ENCODE results near the gene TBX1. TPM values are rescaled to one million over a fixed set of nuclear protein-coding genes. Genes with fewer than 3 reads are reported as not detected.

The TBX1 gene
- total RNA-seq, 1 experiment from 2014 or later: 3.9 TPM

GRCh38 chr22:19774628-19775027 is 14.1 kb downstream of the TBX1 start:
- Histone ChIP-seq H3K4me2 (ENCODE audit: low read length) (no peak overlapping the region), H3K9ac (ENCODE audit: low read length) (no peak overlapping the region), H3K4me3 (replicated peaks in 1 of 2; ENCODE audit: low read depth in 1 of 2, low read length in 2 of 2) (no peak overlapping the region), H3K9me3 (ENCODE audit: control insufficient read depth in 1 of 2, insufficient read depth in 1 of 2, low read depth in 1 of 2, low read length in 2 of 2) (no peaks in the 10 kb centered on the region), H3K9me2 (ENCODE audit: insufficient read depth) (no peaks in the 10 kb centered on the region), H3K4me1 (ENCODE audit: control insufficient read depth in 1 of 2, insufficient read depth in 2 of 2, low read length in 2 of 2) (0 out of 4 replicates have a peak, but pooled peaks cover 0 to 5% of the 10 kb centered on the region in 2 experiments), H4K20me1 (ENCODE audit: insufficient read depth) (no peaks in the 10 kb centered on the region), H3K27me3 (ENCODE audit: insufficient read depth, low read length) (no peaks in the 10 kb centered on the region), H3K79me2 (ENCODE audit: insufficient read depth, low read length) (peaks cover 5% of the 10 kb centered on the region; the same call in 1 of the 2 replicates), H2AFZ (ENCODE audit: low read depth, low read length, poor library complexity, severe bottlenecking) (no peak overlapping the region), H3K36me3 (ENCODE audit: control insufficient read depth in 1 of 2, insufficient read depth in 2 of 2, low read length in 2 of 2) (no peaks in the 10 kb centered on the region), H3K27ac (ENCODE audit: low read depth, low read length) (no peak overlapping the region)
- intact Hi-C loops (cut with micrococcal nuclease): no loop called here
- no peak for TF ChIP-seq EZH2 (IDR thresholded peaks at IDR 0.05)
- TF ChIP-seq SIN3A (IDR thresholded peaks at IDR 0.05; ENCODE audit: low read depth): no peak
- no peak for TF ChIP-seq EZH2phosphoT487 (IDR thresholded peaks at IDR 0.05; ENCODE audit: borderline replicate concordance)
- no peak for TF ChIP-seq POLR2A (IDR thresholded peaks at IDR 0.05; ENCODE audit: borderline replicate concordance, extremely low read depth, insufficient read depth, insufficient read length)
- TF ChIP-seq TCF7L2 (IDR thresholded peaks at IDR 0.05; ENCODE audit: borderline replicate concordance, extremely low read depth, insufficient read depth, insufficient read length): no peak
- TF ChIP-seq FOSL1 (IDR thresholded peaks at IDR 0.05; ENCODE audit: low read depth): no peak
- no peak for TF ChIP-seq ZNF274 (IDR thresholded peaks at IDR 0.05; ENCODE audit: low read depth, low read length)
- no peak for TF ChIP-seq YY1 (IDR thresholded peaks at IDR 0.05; ENCODE audit: extremely low read depth, insufficient replicate concordance, low read depth, low read length)
- BruUV-seq (replicated peaks): no TSS peak
- DNase-seq (ENCODE audit: low read depth, low spot score) (no peak), ATAC-seq (no peak)
- ChIA-PET RAD21 (ENCODE audit: low non-redundant PET in 1 of 2, low total read pairs in 2 of 2, uncharacterized antibody in 2 of 2, unreplicated experiment in 2 of 2) (no interaction called here), POLR2A (no interaction called here), CTCF (interaction anchor here (2.2 kb wide), 1 partner anchor 44 kb away, joined by 8 read pairs; no protein-coding TSS in a partner anchor)

- H3K9me3 ChIP-seq (ENCODE audit: control insufficient read depth in 1 of 2, insufficient read depth in 1 of 2, low read depth in 1 of 2, low read length in 2 of 2): no peaks in the 10 kb centered on the region
- ChIA-PET CTCF (no interaction called here), POLR2A (no interaction called here), RAD21 (ENCODE audit: low non-redundant PET in 1 of 2, low total read pairs in 2 of 2, uncharacterized antibody in 2 of 2, unreplicated experiment in 2 of 2) (no interaction called here)
- H3K79me2 ChIP-seq (ENCODE audit: insufficient read depth, low read length): peaks cover 3% of the 10 kb centered on the region; the same call in 1 of the 2 replicates
- peaks cover 8 to 13% of the 10 kb centered on the region in 2 experiments; a peak in 3 of 4 replicates for H3K4me1 ChIP-seq (ENCODE audit: control insufficient read depth in 1 of 2, insufficient read depth in 2 of 2, low read length in 2 of 2)
- intact Hi-C loops (cut with micrococcal nuclease): no loop called here
- no peak overlapping the region for H2AFZ ChIP-seq (ENCODE audit: low read depth, low read length, poor library complexity, severe bottlenecking)
- H3K4me2 ChIP-seq (ENCODE audit: low read length): no peak overlapping the region
- H4K20me1 ChIP-seq (ENCODE audit: insufficient read depth): no peaks in the 10 kb centered on the region
- BruUV-seq (replicated peaks): no TSS peak
- no peaks in the 10 kb centered on the region for H3K9me2 ChIP-seq (ENCODE audit: insufficient read depth)
- ATAC-seq: no peak
- H3K36me3 ChIP-seq (ENCODE audit: control insufficient read depth in 1 of 2, insufficient read depth in 2 of 2, low read length in 2 of 2): no peaks in the 10 kb centered on the region
- no peak for DNase-seq (ENCODE audit: low read depth, low spot score)
- H3K27me3 ChIP-seq (ENCODE audit: insufficient read depth, low read length): no peaks in the 10 kb centered on the region
- H3K4me3 ChIP-seq (replicated peaks in 1 of 2; ENCODE audit: low read depth in 1 of 2, low read length in 2 of 2): no peak overlapping the region
- H3K9ac ChIP-seq (ENCODE audit: low read length): no peak overlapping the region
- H3K27ac ChIP-seq (ENCODE audit: low read depth, low read length): no peak overlapping the region
- no peak for TF ChIP-seq MAX (IDR thresholded peaks at IDR 0.05)
- no peak for TF ChIP-seq SP1 (IDR thresholded peaks at IDR 0.05; ENCODE audit: low read depth)
- no peak for TF ChIP-seq EGR1 (IDR thresholded peaks at IDR 0.05; ENCODE audit: low read depth)
- no peak for TF ChIP-seq YY1 (IDR thresholded peaks at IDR 0.05; ENCODE audit: extremely low read depth, insufficient replicate concordance, low read depth, low read length)
- no peak for TF ChIP-seq TCF7L2 (IDR thresholded peaks at IDR 0.05; ENCODE audit: borderline replicate concordance, extremely low read depth, insufficient read depth, insufficient read length)
- TF ChIP-seq RAD21 (IDR thresholded peaks at IDR 0.05; ENCODE audit: low read depth): no peak
- no peak for TF ChIP-seq SRF (IDR thresholded peaks at IDR 0.05; ENCODE audit: low read depth)
- TF ChIP-seq REST (IDR thresholded peaks at IDR 0.05; ENCODE audit: low read depth): no peak
These were observed 15.1 kb downstream of the TBX1 start for GRCh38 chr22:19775496-19776325.

Measured in HCT116 (cell line).